HepG2 (cell line): ENCODE measurements around the gene TTN. TPM values are rescaled to one million over a fixed set of nuclear protein-coding genes. Genes with fewer than 3 reads are reported as not detected.

Source experiments
- DBP ChIP-seq: sonication (generic); formaldehyde crosslinking; IDR thresholded peaks from 2 replicates; pipeline ENCODE4 v1.4.0; 2020; ENCODE audit warnings: missing genetic modification reagents; ENCODE audit errors: not compliant biosample characterization
- GPBP1L1 ChIP-seq: sonication (generic); formaldehyde crosslinking; IDR thresholded peaks from 2 replicates; pipeline ENCODE4 v1.5.0; 2020; ENCODE audit warnings: mild to moderate bottlenecking, missing genetic modification reagents
- HMG20A ChIP-seq: IDR thresholded peaks from 2 replicates; pipeline ENCODE4 v1.6.1; 2016; ENCODE audit warnings: borderline replicate concordance
- HNRNPL ChIP-seq: fragments of 200-400 bp; formaldehyde crosslinking; IDR thresholded peaks from 2 replicates; pipeline ENCODE4 v1.6.1; 2017; ENCODE audit warnings: mild to moderate bottlenecking, low read depth, low read length
- JUN ChIP-seq: sonication (generic); formaldehyde crosslinking; IDR thresholded peaks from 2 replicates; pipeline ENCODE4 v1.4.0; 2020; ENCODE audit warnings: mild to moderate bottlenecking, missing genetic modification reagents
- KDM2A ChIP-seq: sonication (generic); formaldehyde crosslinking; IDR thresholded peaks from 2 replicates; pipeline ENCODE4 v1.4.0; 2020; ENCODE audit warnings: low read depth, missing genetic modification reagents, borderline replicate concordance
- NFE2L2 ChIP-seq: fragments of 150-350 bp; IDR thresholded peaks from 2 replicates; pipeline ENCODE4 v1.6.1; 2014; ENCODE audit warnings: low read length
- NFYC ChIP-seq: IDR thresholded peaks from 2 replicates; pipeline ENCODE4 v1.6.1; 2016; ENCODE audit warnings: missing genetic modification reagents, missing compliant biosample characterization
- PHF21A ChIP-seq: sonication (generic); formaldehyde crosslinking; IDR thresholded peaks from 2 replicates; pipeline ENCODE4 v1.5.0; 2020; ENCODE audit warnings: mild to moderate bottlenecking, missing genetic modification reagents
- XRCC5 ChIP-seq: fragments of 200-400 bp; formaldehyde crosslinking; optimal IDR thresholded peaks from 2 replicates; pipeline ENCODE3; 2017; ENCODE audit warnings: mild to moderate bottlenecking, low read length
- ZNF24 ChIP-seq: fragments of 450-650 bp; IDR thresholded peaks from 2 replicates; pipeline ENCODE4 v1.6.1; 2017; ENCODE audit warnings: antibody characterized with exemption, mild to moderate bottlenecking
- ZNF441 ChIP-seq: sonication (generic); formaldehyde crosslinking; IDR thresholded peaks from 2 replicates; pipeline ENCODE4 v1.7.0; 2021; ENCODE audit warnings: missing genetic modification reagents, borderline replicate concordance
- ZNF446 ChIP-seq: sonication (generic); formaldehyde crosslinking; IDR thresholded peaks from 2 replicates; pipeline ENCODE4 v1.5.0; 2020; ENCODE audit warnings: mild to moderate bottlenecking, missing genetic modification reagents
- ZNF615 ChIP-seq: sonication (generic); formaldehyde crosslinking; IDR thresholded peaks from 2 replicates; pipeline ENCODE4 v1.5.0; 2020; ENCODE audit warnings: mild to moderate bottlenecking, missing genetic modification reagents, borderline replicate concordance
- ZNF720 ChIP-seq: sonication (generic); formaldehyde crosslinking; IDR thresholded peaks from 2 replicates; pipeline ENCODE4 v1.4.0; 2020; ENCODE audit warnings: missing genetic modification reagents
- ZNF737 ChIP-seq: sonication (generic); formaldehyde crosslinking; IDR thresholded peaks from 2 replicates; pipeline ENCODE4 v1.5.0; 2020; ENCODE audit warnings: missing genetic modification reagents, mild to moderate bottlenecking, borderline replicate concordance
- ZNF740 ChIP-seq: sonication (generic); formaldehyde crosslinking; IDR thresholded peaks from 2 replicates; pipeline ENCODE4 v1.4.0; 2020; ENCODE audit warnings: missing genetic modification reagents
- polyA plus RNA-seq, 8 experiments: library from polyadenylated mRNA; depleted of rRNA in 3 of 8; stranded (reverse) in 7 of 8; unstranded in 1 of 8; fragments of >200 nt; fragmentation: Illumina TruSeq in 4 of 8; extraction: Trizol in 4 of 8; gene quantifications; 2 replicates each; pipeline versions ENCODE4 v1.2.1 to v1.2.3, GENCODE V29; 2011 to 2016; ENCODE audit warnings: low read depth in 4 of 8, missing spikeins in 1 of 8, mixed read lengths in 1 of 8; ENCODE audit not compliant: insufficient read depth in 1 of 8
- total RNA-seq, 5 experiments: library from RNA; depleted of rRNA; stranded (reverse); fragments of >200 nt; fragmentation: Illumina TruSeq; extraction: Trizol; gene quantifications; 2 replicates each; pipeline ENCODE4 v1.2.3, GENCODE V29; 2016; ENCODE audit warnings: low read depth in 1 of 5
- TF ChIP-seq, protein P1 (sequence below): sonication (generic); formaldehyde crosslinking; IDR thresholded peaks from 2 replicates; pipeline ENCODE4 v1.4.0; 2020; ENCODE audit warnings: missing genetic modification reagents
- TF ChIP-seq, protein P2 (sequence below): sonication (generic); formaldehyde crosslinking; IDR thresholded peaks from 2 replicates; pipeline ENCODE4 v1.8.1; 2022; ENCODE audit warnings: low read depth, mild to moderate bottlenecking, missing genetic modification reagents
- TF ChIP-seq, protein P3 (sequence below): sonication (generic); formaldehyde crosslinking; IDR thresholded peaks from 2 replicates; pipeline ENCODE4 v1.4.0; 2020; ENCODE audit warnings: mild to moderate bottlenecking, missing genetic modification reagents
- TF ChIP-seq, protein P4 (sequence below): sonication (generic); formaldehyde crosslinking; IDR thresholded peaks from 2 replicates; pipeline ENCODE4 v1.5.0; 2020; ENCODE audit warnings: missing genetic modification reagents, mild to moderate bottlenecking, borderline replicate concordance

Gene TTN
- total and polyA plus RNA-seq, 2 of the 13 experiments (the other 11 are each of a cell fraction or from before 2014, with no cell fraction given) = under 0.01 TPM

GRCh38 chr2:178522950-178523595 is 284.1 kb downstream of the TTN start (continued):
- TF ChIP-seq KDM2A (CRISPR knock-in tag) (peak; percentile 54; the same call in 1 of the 2 replicates), ZNF446 (CRISPR knock-in tag) (no peak), PHF21A (no peak), ZNF24 (no peak), HNRNPL (no peak), ZNF740 (CRISPR knock-in tag) (no peak), ZNF737 (CRISPR knock-in tag) (no peak), NFE2L2 (no peak), HMG20A (no peak), JUN (no peak), DBP (CRISPR knock-in tag) (no peak), GPBP1L1 (CRISPR knock-in tag) (no peak), ZNF615 (CRISPR knock-in tag) (no peak), ZNF720 (CRISPR knock-in tag) (no peak), XRCC5 (peak; percentile 74), ZNF441 (CRISPR knock-in tag) (no peak), NFYC (CRISPR knock-in tag) (peak; percentile 63)
- TF ChIP-seq, protein P1, sequence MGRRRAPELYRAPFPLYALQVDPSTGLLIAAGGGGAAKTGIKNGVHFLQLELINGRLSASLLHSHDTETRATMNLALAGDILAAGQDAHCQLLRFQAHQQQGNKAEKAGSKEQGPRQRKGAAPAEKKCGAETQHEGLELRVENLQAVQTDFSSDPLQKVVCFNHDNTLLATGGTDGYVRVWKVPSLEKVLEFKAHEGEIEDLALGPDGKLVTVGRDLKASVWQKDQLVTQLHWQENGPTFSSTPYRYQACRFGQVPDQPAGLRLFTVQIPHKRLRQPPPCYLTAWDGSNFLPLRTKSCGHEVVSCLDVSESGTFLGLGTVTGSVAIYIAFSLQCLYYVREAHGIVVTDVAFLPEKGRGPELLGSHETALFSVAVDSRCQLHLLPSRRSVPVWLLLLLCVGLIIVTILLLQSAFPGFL (CRISPR knock-in tag) = no peak
- TF ChIP-seq, protein P2, sequence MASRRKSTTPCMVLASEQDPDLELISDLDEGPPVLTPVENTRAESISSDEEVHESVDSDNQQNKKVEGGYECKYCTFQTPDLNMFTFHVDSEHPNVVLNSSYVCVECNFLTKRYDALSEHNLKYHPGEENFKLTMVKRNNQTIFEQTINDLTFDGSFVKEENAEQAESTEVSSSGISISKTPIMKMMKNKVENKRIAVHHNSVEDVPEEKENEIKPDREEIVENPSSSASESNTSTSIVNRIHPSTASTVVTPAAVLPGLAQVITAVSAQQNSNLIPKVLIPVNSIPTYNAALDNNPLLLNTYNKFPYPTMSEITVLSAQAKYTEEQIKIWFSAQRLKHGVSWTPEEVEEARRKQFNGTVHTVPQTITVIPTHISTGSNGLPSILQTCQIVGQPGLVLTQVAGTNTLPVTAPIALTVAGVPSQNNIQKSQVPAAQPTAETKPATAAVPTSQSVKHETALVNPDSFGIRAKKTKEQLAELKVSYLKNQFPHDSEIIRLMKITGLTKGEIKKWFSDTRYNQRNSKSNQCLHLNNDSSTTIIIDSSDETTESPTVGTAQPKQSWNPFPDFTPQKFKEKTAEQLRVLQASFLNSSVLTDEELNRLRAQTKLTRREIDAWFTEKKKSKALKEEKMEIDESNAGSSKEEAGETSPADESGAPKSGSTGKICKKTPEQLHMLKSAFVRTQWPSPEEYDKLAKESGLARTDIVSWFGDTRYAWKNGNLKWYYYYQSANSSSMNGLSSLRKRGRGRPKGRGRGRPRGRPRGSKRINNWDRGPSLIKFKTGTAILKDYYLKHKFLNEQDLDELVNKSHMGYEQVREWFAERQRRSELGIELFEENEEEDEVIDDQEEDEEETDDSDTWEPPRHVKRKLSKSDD = no peak
- TF ChIP-seq, protein P3, sequence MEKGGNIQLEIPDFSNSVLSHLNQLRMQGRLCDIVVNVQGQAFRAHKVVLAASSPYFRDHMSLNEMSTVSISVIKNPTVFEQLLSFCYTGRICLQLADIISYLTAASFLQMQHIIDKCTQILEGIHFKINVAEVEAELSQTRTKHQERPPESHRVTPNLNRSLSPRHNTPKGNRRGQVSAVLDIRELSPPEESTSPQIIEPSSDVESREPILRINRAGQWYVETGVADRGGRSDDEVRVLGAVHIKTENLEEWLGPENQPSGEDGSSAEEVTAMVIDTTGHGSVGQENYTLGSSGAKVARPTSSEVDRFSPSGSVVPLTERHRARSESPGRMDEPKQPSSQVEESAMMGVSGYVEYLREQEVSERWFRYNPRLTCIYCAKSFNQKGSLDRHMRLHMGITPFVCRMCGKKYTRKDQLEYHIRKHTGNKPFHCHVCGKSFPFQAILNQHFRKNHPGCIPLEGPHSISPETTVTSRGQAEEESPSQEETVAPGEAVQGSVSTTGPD (CRISPR knock-in tag) = no peak
- TF ChIP-seq, protein P4, sequence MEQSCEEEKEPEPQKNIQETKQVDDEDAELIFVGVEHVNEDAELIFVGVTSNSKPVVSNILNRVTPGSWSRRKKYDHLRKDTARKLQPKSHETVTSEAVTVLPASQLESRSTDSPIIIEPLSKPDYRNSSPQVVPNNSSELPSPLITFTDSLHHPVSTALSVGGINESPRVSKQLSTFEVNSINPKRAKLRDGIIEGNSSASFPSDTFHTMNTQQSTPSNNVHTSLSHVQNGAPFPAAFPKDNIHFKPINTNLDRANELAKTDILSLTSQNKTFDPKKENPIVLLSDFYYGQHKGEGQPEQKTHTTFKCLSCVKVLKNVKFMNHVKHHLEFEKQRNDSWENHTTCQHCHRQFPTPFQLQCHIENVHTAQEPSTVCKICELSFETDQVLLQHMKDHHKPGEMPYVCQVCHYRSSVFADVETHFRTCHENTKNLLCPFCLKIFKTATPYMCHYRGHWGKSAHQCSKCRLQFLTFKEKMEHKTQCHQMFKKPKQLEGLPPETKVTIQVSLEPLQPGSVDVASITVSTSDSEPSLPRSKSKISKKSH (CRISPR knock-in tag) = 0 out of 2 replicates have a peak, but pooled peaks have one; percentile 30
